Inferior parietal cortex (tissue), 1 donor: ENCODE data around the gene PPP1R27.

Experiments
- DNase-seq: peaks from one replicate; pipeline ENCODE4 v3.0.0-alpha.2; 2016; ENCODE audit errors: extremely low spot score

PPP1R27 gene, protein sequence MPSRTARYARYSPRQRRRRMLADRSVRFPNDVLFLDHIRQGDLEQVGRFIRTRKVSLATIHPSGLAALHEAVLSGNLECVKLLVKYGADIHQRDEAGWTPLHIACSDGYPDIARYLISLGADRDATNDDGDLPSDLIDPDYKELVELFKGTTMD

DNA sequence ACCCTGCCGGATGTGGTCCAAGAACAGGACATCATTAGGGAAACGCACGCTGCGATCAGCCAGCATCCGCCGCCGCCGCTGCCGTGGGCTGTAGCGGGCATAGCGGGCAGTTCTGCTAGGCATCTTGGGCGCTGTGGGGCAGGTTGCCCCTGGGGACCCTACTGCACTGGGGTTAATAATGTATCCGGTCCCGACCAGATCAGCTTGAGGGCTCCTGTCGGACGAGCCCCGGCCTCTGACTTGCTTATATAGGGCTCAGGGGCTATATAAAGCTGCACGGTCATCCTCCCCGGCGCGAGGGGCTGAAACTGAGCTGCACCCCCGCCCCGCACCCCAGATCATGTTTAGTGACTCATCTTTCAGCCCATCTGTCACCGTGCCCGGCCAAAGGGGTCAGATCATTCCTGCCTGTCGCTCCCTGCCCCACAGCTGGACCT lies at the start of gene PPP1R27:
Gene PPP1R27 (minus strand): TSS at position 220 of the 437 bp plus-strand sequence. CDS start 97 bp downstream, at position 123.
- no peak for DNase-seq

DNA sequence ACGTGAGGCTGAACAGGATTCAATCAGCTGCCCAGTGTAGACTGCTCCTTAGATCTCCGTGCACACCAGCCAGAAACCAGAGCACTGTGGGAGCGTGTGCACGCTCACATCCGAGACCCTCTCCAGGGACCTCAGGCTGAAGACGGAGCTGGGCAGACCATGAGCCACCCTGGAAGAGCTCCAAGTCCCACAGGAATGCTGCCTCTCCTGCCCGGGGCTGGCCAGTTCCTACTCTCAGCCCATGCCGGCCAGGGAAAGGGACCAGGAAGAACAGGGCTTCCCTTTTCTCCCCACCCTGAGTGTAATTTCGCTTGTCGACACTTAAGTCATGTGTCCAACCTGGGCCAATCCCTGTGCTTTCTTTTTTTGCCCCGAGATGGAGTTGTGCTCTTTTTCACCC lies 49.7 kb upstream of the PPP1R27 start:
- no peak for DNase-seq

DNA sequence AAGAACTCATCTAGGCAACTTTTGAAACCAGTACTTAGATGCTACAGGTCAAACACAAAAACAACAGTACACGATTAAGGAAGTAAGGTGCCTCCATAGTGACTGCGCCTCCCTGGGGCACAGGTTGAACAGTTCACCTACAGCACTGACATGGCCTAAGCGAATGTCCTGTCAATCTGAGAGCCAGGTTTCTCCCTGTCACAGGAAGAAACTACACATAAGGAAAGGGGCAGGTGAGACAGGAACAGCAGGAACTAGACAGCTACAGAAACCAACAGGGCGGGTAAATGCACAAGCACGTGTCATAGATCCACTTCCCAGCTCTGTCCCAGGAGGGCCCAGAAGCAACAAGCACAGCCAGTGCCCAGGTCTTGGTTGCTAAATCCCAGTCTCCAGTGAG lies 44.3 kb upstream of the PPP1R27 start:
- no peak for DNase-seq

GRCh38 chr17:81878294-81878693 lies 43.4 kb upstream of the PPP1R27 start:
- DNase-seq = no peak

DNA sequence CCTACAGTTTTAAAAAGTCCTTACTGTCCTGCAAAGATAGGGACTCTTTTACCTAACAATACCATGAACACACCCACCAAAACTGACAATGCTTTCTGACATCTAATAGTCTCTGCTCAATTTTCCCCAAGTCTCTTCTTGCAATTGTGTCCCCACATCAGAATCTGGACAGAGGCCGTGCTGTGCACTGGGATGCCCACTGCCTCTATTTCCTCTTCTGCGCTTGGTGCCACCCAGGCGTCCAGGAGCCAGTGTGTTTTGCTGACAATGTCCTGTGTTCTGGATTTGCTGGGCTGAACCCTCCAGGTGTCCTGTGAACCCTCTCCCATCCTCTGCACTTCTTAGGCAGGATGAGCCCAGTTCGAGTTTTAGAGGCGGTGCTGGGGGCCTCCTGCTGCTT lies 42.7 kb upstream of the PPP1R27 start:
- no peak for DNase-seq

DNA sequence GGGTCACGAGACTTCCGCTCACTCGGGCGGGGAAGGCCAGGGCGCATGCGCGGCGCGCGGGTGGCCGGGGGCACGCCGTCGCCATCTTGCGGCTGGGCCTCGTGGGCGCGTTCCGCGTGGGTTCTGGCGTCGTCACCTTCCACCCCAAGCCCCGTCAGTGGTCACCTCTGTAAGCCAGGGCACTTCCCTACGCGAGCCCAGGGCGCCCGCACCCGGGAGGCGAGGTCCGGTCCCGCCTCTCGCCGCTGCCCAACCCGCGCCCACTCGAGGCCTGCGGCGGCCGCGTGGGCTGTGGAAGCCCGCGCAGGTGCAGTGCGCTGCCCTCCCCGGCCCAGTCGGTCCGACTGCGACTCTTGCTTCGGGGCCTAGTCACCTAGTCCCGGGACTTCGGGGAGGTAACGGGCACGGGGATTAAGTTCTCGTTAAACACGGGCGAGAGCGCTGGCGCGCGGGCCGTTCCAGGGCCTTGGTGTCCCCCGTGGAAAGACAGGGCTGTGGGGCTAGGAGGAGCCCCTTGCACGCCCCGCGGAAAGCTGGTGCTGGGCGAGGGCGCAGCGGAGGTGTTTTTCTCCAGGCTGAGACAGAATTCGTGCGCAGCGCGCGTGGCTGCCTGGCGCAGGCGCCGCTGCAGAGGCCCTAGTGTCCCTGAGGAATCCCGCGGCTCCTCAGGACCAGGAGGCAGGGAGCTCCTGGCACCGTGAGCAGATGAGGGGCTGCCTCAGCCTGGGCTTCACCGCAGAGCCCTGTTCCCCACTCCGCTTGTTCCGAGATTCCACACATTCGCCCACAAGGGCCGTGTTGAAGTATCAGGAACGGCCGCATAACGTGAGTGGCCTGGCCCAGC lies 36.8 kb upstream of the PPP1R27 start:
- peak; percentile 90 for DNase-seq

DNA sequence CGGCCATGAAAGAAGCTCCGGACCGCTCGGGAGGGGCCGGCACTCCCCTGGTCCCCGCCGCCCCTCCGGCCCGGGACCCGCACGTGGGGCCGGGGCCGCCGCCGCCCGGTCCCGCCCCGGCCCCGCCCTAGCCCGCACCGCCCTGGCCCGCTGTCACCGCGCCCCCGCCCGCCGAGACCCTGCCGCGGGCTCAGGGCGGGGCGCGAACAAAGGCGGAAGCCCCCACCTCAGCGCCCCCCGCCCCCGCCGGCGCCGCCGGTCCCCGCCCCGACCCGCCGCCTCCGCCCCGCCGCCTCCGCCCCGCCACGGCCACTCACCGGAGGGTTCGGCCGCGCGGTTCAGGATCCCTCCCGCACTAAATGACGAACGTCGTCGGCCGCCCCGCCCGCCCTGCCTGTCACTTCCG lies 36.1 kb upstream of the PPP1R27 start, which contains the start of gene ARHGDIA:
Gene ARHGDIA (minus strand): TSS at position 357 of the 406 bp plus-strand sequence. CDS start 1,407 bp downstream, outside the sequence.
- DNase-seq = no peak

- DNase-seq = no peak
Observed at GRCh38 chr17:81870131-81870980, 35.5 kb upstream of the PPP1R27 start.

DNA sequence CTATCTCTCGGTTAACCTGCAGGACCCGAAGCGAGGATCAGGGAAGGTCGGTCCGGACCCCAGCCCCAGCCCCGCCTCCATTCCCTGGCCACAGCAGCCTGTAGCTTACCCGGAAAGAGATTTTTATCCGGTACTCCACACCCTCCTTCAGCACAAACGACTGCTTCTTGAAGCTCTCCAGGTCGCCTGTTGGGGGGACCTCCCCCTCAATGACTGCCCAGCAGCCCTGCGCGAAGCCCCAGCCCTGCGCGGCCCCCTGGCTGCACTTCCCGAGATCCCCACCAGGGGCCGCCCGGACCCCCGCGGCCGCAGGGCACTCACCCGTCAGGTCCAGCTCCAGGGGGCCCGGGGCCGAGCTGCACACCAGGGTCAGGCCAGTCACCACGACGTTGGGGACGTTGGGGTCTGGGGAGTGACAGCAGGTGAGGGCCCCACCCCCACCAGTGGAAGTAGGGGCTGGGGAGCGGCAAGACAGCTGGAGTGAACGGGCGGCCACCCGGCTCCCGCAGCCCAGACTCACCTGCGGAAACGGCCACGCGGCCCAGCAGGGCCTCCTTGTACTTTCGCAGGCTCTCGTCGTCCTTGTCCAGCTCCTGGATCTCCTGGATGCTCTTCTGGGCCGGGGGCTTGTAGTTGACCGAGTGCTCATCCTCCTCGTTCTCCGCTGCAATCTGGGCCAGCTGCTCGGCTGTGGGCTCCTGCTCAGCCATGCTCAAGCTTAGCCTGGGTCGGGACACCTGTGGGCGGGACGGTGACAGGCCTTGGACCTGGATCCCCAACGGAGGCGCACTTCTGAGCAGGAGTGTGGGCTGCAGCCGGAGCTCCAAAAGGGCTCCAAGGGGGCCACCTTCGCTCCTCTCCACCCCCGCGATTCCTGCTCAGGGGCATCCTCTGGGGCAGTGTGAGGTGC lies 34.6 kb upstream of the PPP1R27 start:
- DNase-seq = no peak

GRCh38 chr17:81868674-81869220 lies 33.9 kb upstream of the PPP1R27 start:
- no peak for DNase-seq

DNA sequence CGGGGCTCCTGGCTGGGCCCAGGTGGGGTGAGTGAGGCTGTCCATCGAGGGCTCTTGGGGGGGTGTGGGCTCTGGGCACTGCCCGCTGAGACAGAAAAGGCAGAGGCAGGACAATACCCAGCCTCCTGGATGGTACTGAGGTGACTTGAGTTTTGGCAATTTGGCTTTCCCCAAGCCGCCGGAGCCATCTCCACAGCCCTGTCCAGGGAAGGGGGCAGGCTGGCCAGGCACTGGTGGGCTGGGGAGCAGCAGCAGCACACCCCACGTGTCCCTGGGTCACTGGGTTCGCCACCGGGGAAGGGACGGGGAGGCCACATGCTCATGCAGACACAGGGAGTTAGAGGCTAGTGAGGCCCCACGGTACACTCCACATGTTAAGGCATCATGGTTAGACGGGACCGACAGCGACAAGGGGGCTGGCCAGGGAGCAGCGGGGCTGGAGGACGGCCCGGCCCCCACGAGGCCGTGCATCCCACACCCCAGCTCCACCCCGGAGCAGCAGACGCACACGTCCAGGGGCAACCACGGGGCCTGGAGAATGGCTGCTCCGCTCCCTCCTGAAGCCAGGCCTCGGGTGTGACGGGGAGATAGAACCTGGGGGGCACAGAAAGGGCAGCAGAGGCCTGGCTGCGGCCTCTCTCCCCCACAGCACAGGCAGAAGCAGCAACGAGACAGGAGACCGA lies 33.3 kb upstream of the PPP1R27 start:
- no peak for DNase-seq

DNA sequence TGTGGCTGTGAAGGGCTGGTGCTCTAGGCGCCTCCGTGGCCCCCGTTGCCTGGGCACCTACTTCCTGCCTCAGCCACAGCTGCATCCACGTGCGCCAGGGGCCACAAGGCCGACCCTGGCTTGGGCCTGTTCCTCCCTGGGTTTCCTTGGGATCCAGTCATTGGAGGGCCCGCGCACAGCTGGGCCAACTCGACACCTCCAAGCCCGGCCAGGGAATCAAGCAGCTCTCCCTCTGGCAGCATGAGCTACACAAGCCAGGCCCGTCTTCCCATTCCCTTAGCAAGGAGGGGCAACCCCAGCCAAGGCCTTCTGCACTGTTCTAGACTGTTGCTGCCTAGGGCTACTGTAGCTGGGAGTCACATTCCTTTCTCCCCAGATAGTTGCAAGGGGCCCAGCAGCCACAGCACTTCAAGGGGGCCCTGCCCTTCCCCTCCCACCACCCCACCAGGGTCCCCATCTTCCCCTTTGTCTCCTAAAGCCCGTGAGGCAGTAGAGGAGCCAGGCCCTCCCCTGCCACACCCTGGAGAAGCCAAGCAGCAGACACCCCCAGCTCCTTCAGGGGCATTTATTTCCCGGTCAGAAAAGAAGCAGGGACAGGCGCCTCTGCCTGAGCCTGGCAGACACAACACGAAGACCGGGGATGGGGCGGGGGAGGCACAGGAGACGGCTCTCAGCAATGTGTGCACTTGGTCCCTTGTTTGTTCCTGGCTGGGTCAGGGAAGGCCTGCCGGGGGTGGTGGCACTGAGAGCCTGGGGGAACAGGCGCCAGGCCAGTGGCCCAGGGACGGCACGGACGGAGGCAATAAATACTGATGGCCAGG lies 32.5 kb upstream of the PPP1R27 start:
- no peak for DNase-seq

DNA sequence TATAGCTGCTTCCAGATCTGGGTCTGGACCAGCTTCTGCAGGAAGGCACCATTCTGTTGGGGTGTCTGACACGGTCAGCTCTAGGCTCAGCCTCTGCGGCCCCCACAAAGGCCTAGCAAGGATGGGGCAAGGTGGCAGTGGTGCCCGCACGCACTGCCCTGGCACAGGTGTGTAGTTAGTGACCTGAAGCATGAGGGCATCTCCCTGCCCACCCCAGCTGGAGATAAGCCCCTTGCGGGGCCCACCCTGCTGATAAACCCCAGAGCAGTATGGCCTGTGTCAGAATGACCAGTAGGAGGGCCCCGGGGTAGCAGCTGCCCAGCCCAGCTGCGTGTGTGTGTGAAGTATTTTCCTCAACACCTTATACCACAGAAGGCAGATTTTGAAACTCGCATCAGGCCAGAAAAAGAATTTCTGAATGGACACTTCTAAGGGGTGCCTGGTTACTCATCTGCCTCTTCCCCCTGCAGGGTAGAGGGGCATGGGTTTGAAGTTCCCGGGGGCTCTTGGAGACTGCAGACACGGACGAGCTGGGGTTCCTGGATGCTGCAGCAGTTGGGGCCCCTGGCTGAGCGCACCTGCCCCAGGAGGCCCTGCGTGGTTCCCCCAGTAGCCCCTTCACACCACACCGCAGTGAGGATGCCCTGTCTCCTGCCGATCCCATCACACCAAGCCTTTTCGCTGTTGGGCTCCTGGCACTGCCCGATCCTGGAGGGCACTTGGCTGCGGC lies 31.8 kb upstream of the PPP1R27 start:
- no peak for DNase-seq

DNA sequence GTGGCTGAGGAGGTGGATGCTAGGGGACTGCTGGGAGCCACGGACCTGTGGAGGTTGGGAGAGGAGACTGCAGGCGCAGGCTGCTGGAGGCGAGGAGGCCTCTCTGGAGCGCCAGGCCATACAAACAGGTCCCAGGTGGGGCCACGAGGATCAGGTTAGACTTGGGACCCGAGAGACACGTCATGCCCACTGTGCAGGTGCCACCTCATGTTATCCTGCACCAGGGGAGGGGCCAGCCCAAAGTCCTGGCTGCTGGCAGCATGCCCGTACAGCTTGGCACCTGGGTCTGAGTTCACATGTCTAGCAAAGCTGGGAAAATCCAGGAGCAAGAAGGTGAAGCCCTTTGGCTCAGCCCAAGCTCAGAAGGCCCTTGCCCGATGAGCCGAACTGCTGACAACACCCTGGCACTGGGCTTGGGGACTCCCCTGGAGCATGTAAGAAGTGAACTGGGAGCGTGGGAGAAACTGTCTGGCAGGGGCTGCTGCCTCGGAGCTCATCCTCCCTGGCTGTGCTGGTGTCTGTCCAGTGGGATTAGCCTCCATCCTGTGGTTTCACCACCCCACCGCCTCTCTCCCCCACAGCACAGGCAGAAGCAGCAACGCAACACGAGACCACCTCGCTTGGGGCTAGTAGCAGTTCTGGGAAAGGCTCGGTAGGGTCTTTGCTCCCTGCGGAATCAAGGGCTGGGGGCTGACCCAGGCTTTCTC lies 31.0 kb upstream of the PPP1R27 start:
- DNase-seq = no peak

DNA sequence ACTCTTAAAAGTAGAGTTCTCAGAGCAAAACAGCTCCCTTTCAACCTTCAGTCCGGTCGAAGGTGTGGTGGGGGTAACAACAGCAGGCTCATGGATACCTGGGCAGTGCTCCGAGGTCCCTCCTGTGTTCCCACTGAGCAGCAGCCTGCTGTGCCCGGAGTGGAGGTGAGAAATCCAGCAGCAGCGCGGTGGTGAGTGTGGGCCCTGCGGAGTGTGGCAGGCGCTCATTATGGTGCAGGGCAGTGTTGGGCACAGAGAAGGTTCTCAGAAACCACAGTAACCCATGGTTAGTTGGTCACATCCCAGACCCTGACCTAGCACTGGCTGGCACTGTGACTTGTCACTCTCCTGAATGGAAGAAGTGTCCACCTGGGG lies 30.5 kb upstream of the PPP1R27 start:
- DNase-seq = no peak

DNA sequence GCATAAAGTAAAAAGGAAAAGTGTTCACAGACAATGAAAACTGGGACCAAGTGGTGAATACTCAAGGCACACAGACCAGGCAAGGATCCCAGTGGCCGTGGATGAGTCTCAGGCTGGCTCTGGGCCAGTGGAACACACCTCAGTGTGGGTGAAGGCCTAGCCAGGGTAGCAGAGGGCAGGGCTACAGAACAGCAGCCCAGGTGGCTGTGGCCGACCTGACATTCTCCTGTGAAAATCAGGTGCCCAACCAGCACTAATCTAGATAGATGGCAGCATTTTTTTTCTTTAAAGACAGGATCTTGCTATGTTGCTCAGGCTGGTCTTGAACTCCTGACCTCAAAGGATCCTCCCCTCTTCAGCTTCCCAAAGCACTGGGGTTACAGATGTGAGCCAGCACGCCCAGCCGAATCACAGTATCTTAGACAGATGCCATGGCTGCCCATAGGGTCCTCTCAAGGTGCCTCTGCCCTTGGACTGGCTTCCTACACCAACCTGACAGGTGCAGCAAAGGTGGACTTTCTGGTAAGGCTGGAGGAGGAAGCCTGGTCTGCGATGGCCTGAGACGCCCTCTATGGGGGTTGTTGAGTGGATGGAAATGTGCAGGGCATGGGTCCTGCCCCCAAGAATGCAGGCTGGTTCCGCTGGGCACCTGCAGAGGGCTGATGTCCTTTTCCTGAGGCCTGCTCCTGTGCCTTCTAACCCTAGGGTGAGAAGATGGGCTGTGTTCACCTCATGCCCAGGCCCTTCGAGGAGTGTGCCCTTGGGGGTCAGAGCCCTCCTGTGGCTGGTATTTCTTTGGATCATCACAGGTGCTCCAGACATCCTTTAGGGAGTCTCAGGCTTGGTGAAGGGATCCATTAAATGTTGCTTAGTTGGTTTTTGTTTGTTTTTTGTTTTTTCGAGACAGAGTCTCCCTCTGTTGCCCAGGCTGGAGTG lies 29.3 kb upstream of the PPP1R27 start:
- no peak for DNase-seq

- no peak for DNase-seq
Observed at GRCh38 chr17:81863123-81863675, 28.3 kb upstream of the PPP1R27 start.
